ENCODE measurements around the gene C3orf49. TPM values are rescaled to one million over a fixed set of nuclear protein-coding genes. Genes with fewer than 3 reads are reported as not detected.

Gene C3orf49
- polyA plus RNA-seq, 1 experiment, result not detected

DNA sequence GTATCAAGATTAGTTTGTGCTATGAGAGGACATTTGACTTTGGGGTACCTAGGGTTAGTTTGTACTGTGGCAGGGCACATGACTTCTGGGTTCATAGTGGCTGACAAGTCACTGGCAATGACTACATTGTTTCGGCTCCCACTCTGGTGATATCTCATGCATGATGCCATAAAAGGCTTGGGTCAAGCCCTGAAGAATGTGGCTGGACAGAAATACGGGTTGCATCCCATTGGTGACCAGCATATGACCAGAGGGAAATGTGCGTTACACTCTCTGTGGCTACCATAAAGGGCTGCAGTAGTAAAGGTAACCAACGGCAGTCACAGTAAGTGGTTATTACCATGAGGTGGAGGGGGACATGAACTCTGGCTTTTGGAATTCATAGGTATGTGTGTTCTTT, 26.1 kb downstream of the C3orf49 start:
- Histone ChIP-seq H3K27me3 (ENCODE audit: control insufficient read depth, insufficient read depth, low read length) (no peaks in the 10 kb centered on the region), H3K36me3 (ENCODE audit: control insufficient read depth, insufficient read depth, low read length) (no peaks in the 10 kb centered on the region), H3K4me3 (ENCODE audit: low read depth, low read length) (no peak overlapping the region)
- ChIA-PET CTCF (no interaction called here), POLR2A (no interaction called here)
- TF ChIP-seq, protein P1, sequence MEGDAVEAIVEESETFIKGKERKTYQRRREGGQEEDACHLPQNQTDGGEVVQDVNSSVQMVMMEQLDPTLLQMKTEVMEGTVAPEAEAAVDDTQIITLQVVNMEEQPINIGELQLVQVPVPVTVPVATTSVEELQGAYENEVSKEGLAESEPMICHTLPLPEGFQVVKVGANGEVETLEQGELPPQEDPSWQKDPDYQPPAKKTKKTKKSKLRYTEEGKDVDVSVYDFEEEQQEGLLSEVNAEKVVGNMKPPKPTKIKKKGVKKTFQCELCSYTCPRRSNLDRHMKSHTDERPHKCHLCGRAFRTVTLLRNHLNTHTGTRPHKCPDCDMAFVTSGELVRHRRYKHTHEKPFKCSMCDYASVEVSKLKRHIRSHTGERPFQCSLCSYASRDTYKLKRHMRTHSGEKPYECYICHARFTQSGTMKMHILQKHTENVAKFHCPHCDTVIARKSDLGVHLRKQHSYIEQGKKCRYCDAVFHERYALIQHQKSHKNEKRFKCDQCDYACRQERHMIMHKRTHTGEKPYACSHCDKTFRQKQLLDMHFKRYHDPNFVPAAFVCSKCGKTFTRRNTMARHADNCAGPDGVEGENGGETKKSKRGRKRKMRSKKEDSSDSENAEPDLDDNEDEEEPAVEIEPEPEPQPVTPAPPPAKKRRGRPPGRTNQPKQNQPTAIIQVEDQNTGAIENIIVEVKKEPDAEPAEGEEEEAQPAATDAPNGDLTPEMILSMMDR (IDR thresholded peaks at IDR 0.05; ENCODE audit: insufficient read depth, low read depth, low read length), result no peak
- no peak for DNase-seq (ENCODE audit: low read depth)

DNA sequence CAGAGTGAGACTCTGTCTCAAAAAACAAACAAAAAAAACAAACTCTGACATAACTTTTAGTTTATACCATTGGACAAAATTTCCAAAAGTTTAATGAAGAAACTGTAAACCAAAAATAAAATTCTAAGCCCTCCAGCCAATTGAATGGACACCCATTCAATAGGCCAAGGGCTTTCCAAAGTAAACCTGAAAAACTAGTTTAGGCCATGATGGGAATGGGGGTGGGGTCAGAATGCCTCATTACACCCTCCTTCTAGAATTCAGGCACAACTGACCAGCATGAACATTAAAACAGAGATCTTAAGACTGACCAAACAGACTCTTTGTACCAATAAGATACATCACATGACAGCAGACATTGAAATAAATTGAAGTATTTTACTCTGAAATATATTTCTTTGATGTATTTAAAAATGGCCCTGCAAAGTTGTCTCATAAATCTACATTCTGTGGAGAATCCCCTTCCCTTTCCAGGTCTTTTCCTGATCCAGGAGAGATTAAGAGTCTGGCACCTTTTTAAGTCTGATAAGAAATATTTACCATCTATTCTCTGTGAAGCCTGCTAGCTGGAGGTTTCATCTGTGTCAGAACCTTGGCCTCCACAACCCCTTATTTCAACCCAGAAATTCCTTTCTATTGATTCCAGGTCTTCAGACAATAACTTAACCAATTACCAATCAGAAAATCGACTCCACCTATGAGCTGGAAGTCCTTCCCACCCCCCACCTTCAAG, 28.8 kb downstream of the C3orf49 start:
- no peak overlapping the region for H3K4me3 ChIP-seq (ENCODE audit: low read depth, low read length)
- POLR2A ChIA-PET, result no interaction called here
- TF ChIP-seq, protein P1 (IDR thresholded peaks at IDR 0.05; ENCODE audit: insufficient read depth, low read depth, low read length), result no peak
- no peaks in the 10 kb centered on the region; the same call in 1 of the 2 replicates for H3K36me3 ChIP-seq (ENCODE audit: control insufficient read depth, insufficient read depth, low read length)
- DNase-seq (ENCODE audit: low read depth), result no peak
- CTCF ChIA-PET, result interaction anchor here (1.5 kb wide), 1 partner anchor 17 kb away, joined by 5 read pairs; no protein-coding TSS in a partner anchor
- no peaks in the 10 kb centered on the region for H3K27me3 ChIP-seq (ENCODE audit: control insufficient read depth, insufficient read depth, low read length)

DNA sequence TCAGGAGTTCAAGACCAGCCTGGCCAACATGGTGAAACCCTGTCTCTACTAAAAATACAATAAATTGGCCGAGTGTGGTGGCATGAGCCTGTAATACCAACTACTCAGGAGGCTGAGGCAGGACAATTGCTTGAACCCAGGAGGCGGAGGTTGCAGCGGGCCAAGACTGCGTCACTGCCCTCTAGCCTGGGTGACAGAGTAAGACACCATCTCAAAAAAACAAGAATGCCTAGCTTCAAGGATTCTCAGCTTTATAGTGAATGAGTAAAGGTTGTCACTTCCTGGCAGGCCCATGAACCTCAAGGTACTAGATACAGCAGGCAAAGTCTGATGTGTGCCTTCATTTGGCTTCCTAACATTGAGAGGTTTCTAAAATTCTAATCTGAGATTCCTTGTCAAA, 30.1 kb downstream of the C3orf49 start:
- Histone ChIP-seq H3K36me3 (ENCODE audit: control insufficient read depth, insufficient read depth, low read length) (no peaks in the 10 kb centered on the region; the same call in 1 of the 2 replicates), H3K4me3 (ENCODE audit: low read depth, low read length) (no peak overlapping the region), H3K27me3 (ENCODE audit: control insufficient read depth, insufficient read depth, low read length) (no peaks in the 10 kb centered on the region)
- TF ChIP-seq, protein P1 (IDR thresholded peaks at IDR 0.05; ENCODE audit: insufficient read depth, low read depth, low read length), result no peak
- ChIA-PET CTCF (no interaction called here), POLR2A (no interaction called here)
- DNase-seq (ENCODE audit: low read depth), result no peak

DNA sequence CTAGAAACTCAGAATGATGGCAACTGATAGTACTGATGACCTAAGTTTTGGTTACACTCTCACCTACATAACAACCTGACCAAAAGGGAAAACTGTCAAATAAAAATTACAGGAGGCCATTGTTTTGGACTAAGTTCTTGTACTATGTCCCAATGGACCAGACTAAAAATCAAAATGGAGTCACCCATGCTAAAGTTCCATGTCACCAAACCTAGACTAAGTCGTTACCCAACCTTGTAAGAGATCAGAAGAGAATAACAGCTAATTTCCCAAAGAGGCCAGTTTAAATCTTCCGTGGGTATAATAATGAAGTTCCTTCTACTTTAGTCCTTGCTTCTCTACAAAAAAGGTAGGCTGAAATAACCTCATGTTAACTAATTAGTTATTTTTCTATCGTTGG, 32.2 kb downstream of the C3orf49 start:
- H3K36me3 ChIP-seq (ENCODE audit: control insufficient read depth, insufficient read depth, low read length), result no peaks in the 10 kb centered on the region; the same call in 1 of the 2 replicates
- no peak for DNase-seq (ENCODE audit: low read depth)
- no peak overlapping the region for H3K4me3 ChIP-seq (ENCODE audit: low read depth, low read length)
- POLR2A ChIA-PET, result no interaction called here
- no peaks in the 10 kb centered on the region for H3K27me3 ChIP-seq (ENCODE audit: control insufficient read depth, insufficient read depth, low read length)
- TF ChIP-seq, protein P1 (IDR thresholded peaks at IDR 0.05; ENCODE audit: insufficient read depth, low read depth, low read length), result no peak
- CTCF ChIA-PET, result no interaction called here

DNA sequence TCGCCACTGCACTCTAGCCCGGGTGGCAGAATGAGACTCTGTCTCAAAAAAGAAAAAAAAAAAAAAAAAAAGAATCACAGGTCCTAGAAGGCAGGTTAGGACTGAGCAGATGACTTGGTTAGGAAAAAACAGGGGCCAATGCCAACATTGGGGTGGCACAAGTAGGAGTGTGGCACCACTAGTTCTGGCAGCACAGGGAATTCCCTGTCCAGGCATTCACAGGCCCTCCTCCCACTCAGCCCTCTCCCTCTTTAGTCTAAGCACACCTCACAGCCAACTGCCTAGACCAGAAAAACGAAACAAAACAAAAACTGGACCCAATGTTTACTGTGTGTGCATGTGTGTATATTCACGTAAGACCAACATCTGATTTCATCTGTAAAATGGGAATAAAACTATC, 34.0 kb downstream of the C3orf49 start:
- no peak for DNase-seq (ENCODE audit: low read depth)
- ChIA-PET POLR2A (no interaction called here), CTCF (no interaction called here)
- TF ChIP-seq, protein P1 (IDR thresholded peaks at IDR 0.05; ENCODE audit: insufficient read depth, low read depth, low read length), result no peak
- Histone ChIP-seq H3K4me3 (ENCODE audit: low read depth, low read length) (no peak overlapping the region), H3K27me3 (ENCODE audit: control insufficient read depth, insufficient read depth, low read length) (no peaks in the 10 kb centered on the region), H3K36me3 (ENCODE audit: control insufficient read depth, insufficient read depth, low read length) (no peaks in the 10 kb centered on the region; the same call in 1 of the 2 replicates)

Data from BJ (cell line).